GM12878 (cell line): ENCODE data around the gene SLC45A1. TPM values are rescaled to one million over a fixed set of nuclear protein-coding genes. Genes with fewer than 3 reads are reported as not detected.

ENCODE experiments used
- ATAC-seq: fragments of 200-7000 bp; cut with Tn5 transposase; 3 replicates; pipeline ENCODE4 v1.9.1; 2020; ENCODE audit warnings: mild to moderate bottlenecking, moderate library complexity
- BruUV-seq: library from RNA; stranded (reverse); fragments of 400-500 nt; replicated peaks from 2 replicates; lab custom pipeline; 2021; lab: Mats Ljungman, UMichigan
- CTCF ChIA-PET: fragments of 300-600 bp; sonication (Branson Sonifier 250); formaldehyde crosslinking; extraction: SDS; loops from one replicate; lab custom pipeline; 2021; ENCODE audit warnings: inconsistent platforms; lab: Yijun Ruan, JAX
- POLR2A ChIA-PET: fragments of 350-600 bp; formaldehyde crosslinking; extraction: SDS; loops from one replicate; lab custom pipeline; 2021; ENCODE audit warnings: inconsistent platforms; lab: Charles Lee
- RAD21 ChIA-PET: fragments of 300-600 bp; sonication (Branson Sonifier 250); formaldehyde crosslinking; loops from one replicate; lab custom pipeline; 2023; ENCODE audit warnings: antibody characterized with exemption; ENCODE audit not compliant: unreplicated experiment; lab: Charles Lee
- SMC1A ChIA-PET: fragments of 300-600 bp; sonication (Branson Sonifier 250); formaldehyde crosslinking; loops from one replicate; lab custom pipeline; 2023; ENCODE audit not compliant: unreplicated experiment, uncharacterized antibody; lab: Charles Lee
- DNase-seq: peaks from one replicate; pipeline ENCODE4 v3.0.0-alpha.2; 2011; ENCODE audit warnings: low read depth, low spot score
- FAIRE-seq: peaks from 3 replicates; lab custom pipeline; 2011; peaks lifted over from hg19 to GRCh38; lab: Jason Lieb, UNC
- H2AFZ ChIP-seq: 2 replicates; pipeline ENCODE4 v1.6.0; 2011; ENCODE audit warnings: low read depth, low read length, control low read depth; ENCODE audit not compliant: control insufficient read depth
- H3K27ac ChIP-seq: 2 replicates; pipeline ENCODE4 v1.5.1; 2011; ENCODE audit warnings: control low read depth; ENCODE audit not compliant: control insufficient read depth, insufficient read depth
- H3K27me3 ChIP-seq, 2 experiments: replicated peaks in 1 of 2; 2 replicates each; pipeline versions ENCODE4 v1.6.0 to v1.6.1; 2011; ENCODE audit warnings: low read length in 1 of 2; ENCODE audit not compliant: control insufficient read depth in 2 of 2, insufficient read depth in 2 of 2
- H3K36me3 ChIP-seq, 2 experiments: 2 replicates each; pipeline ENCODE4 v1.5.1; 2011; ENCODE audit warnings: low read length in 1 of 2; ENCODE audit not compliant: control insufficient read depth in 2 of 2, insufficient read depth in 2 of 2
- H3K4me1 ChIP-seq: 2 replicates; pipeline ENCODE4 v1.6.1; 2011; ENCODE audit warnings: mild to moderate bottlenecking, low read length, moderate library complexity, mixed read lengths; ENCODE audit not compliant: control insufficient read depth, insufficient read depth
- H3K4me2 ChIP-seq: 2 replicates; pipeline ENCODE4 v1.6.0; 2011; ENCODE audit warnings: control low read depth; ENCODE audit not compliant: control insufficient read depth, insufficient read depth
- H3K4me3 ChIP-seq: fragments of 200-600 bp; sonication (generic); 2 replicates; pipeline ENCODE4 v1.5.1; 2016
- H3K79me2 ChIP-seq: 2 replicates; pipeline ENCODE4 v1.6.0; 2011; ENCODE audit warnings: low read length; ENCODE audit not compliant: control insufficient read depth, insufficient read depth
- H3K9ac ChIP-seq: 2 replicates; pipeline ENCODE4 v1.8.0; 2011; ENCODE audit warnings: low read length, control low read depth, mixed read lengths; ENCODE audit not compliant: control insufficient read depth, insufficient read depth
- H3K9me3 ChIP-seq: replicated peaks from 3 replicates; pipeline ENCODE4 v1.5.1; 2011; ENCODE audit warnings: mild to moderate bottlenecking, low read length; ENCODE audit not compliant: control insufficient read depth, insufficient read depth
- H4K20me1 ChIP-seq: 2 replicates; pipeline ENCODE4 v1.6.0; 2011; ENCODE audit not compliant: control insufficient read depth, insufficient read depth
- CBX5 ChIP-seq: sonication (generic); IDR thresholded peaks from 2 replicates; pipeline ENCODE4 v1.6.1; 2016; ENCODE audit warnings: low read depth, moderate library complexity, mild to moderate bottlenecking, inconsistent platforms
- CREM ChIP-seq: IDR thresholded peaks from 2 replicates; pipeline ENCODE4 v1.6.1; 2014; ENCODE audit warnings: antibody characterized with exemption, low read depth
- ELK1 ChIP-seq: IDR thresholded peaks from 2 replicates; pipeline ENCODE4 v1.6.1; 2012; ENCODE audit warnings: low read depth, low read length, improper control_type of control experiment
- FOS ChIP-seq: IDR thresholded peaks from 3 replicates; pipeline ENCODE4 v1.6.1; 2011; ENCODE audit warnings: borderline replicate concordance; ENCODE audit not compliant: insufficient read length; ENCODE audit errors: extremely low read depth
- GATAD2B ChIP-seq: fragments of 450-650 bp; conservative IDR thresholded peaks from 2 replicates; pipeline ENCODE4 v1.6.1; 2017; ENCODE audit warnings: low read depth, mild to moderate bottlenecking, moderate library complexity
- HDAC2 ChIP-seq: fragments of 200-600 bp; sonication (generic); IDR thresholded peaks from 2 replicates; pipeline ENCODE4 v1.6.1; 2017
- HDGF ChIP-seq: fragments of 450-650 bp; IDR thresholded peaks from 2 replicates; pipeline ENCODE4 v1.6.1; 2016; ENCODE audit warnings: antibody characterized with exemption
- HSF1 ChIP-seq: fragments of 150-350 bp; IDR thresholded peaks from 2 replicates; pipeline ENCODE4 v1.6.1; 2014; ENCODE audit warnings: mild to moderate bottlenecking, low read depth, low read length
- IKZF1 ChIP-seq: fragments of 450-650 bp; conservative IDR thresholded peaks from 2 replicates; pipeline ENCODE4 v1.6.1; 2017; ENCODE audit warnings: antibody characterized with exemption, mild to moderate bottlenecking
- KLF5 ChIP-seq: fragments of 450-650 bp; IDR thresholded peaks from 2 replicates; pipeline ENCODE4 v1.6.1; 2014; ENCODE audit warnings: mild to moderate bottlenecking; ENCODE audit not compliant: partially characterized antibody
- NBN ChIP-seq: fragments of 450-650 bp; IDR thresholded peaks from 2 replicates; pipeline ENCODE4 v1.6.1; 2016
- NFIC ChIP-seq: IDR thresholded peaks from 2 replicates; pipeline ENCODE4 v1.6.1; 2012; ENCODE audit warnings: low read depth, mild to moderate bottlenecking, inconsistent platforms, low read length, moderate library complexity
- NFXL1 ChIP-seq: fragments of 450-650 bp; IDR thresholded peaks from 2 replicates; pipeline ENCODE4 v1.6.1; 2017; ENCODE audit warnings: antibody characterized with exemption, mild to moderate bottlenecking, borderline replicate concordance
- POLR2A ChIP-seq: IDR thresholded peaks from 2 replicates; pipeline ENCODE4 v1.6.1; 2011; ENCODE audit warnings: low read depth, mild to moderate bottlenecking, low read length
- RBBP5 ChIP-seq: fragments of 200-600 bp; sonication (generic); conservative IDR thresholded peaks from 2 replicates; pipeline ENCODE4 v1.6.1; 2016
- SIN3A ChIP-seq: IDR thresholded peaks from 2 replicates; pipeline ENCODE4 v1.6.1; 2012; ENCODE audit warnings: low read depth, low read length, improper control_type of control experiment
- ZNF274 ChIP-seq: IDR thresholded peaks from one replicate; pipeline ENCODE4 v1.8.0; 2011; ENCODE audit not compliant: insufficient read length, insufficient read depth
- WGBS: methylation state at CpG from one replicate; pipeline ENCODE4 v1.1.6; 2016; ENCODE audit warnings: low lambda C conversion rate; ENCODE audit not compliant: insufficient replicate concordance, insufficient coverage; ENCODE audit errors: missing lambda C conversion rate; 5-methylcytosine and 5-hydroxymethylcytosine counted together
- in situ Hi-C: fragments of 300-500 bp; cut with MboI; formaldehyde crosslinking; loops from 9 replicates; pipeline ENCODE4 v1.14.3; 2018; ENCODE audit warnings: mixed read lengths
- intact Hi-C: fragments of 100-400 bp; cut with micrococcal nuclease; formaldehyde crosslinking; loops from one replicate; pipeline ENCODE4 v1.14.2; 2022; ENCODE audit not compliant: unreplicated experiment
- polyA plus RNA-seq, 11 experiments: library from polyadenylated mRNA; depleted of rRNA in 4 of 11; unstranded in 6 of 11; stranded (reverse) in 5 of 11; fragments of >200 nt; fragmentation: Nextera tagmentation in 4 of 11; fragmentation: Illumina TruSeq in 1 of 11; extraction: Ambion mirVana in 4 of 11; extraction: Trizol in 1 of 11; gene quantifications; 1 replicate in 1 of 11; 2 replicates in 10 of 11; pipeline versions ENCODE4 v1.2.1 to v1.2.3, GENCODE V29; 2011 to 2016; ENCODE audit warnings: inconsistent platforms in 2 of 11, missing spikeins in 2 of 11, low read depth in 1 of 11
- total RNA-seq, 4 experiments: library from RNA; depleted of rRNA in 3 of 4; stranded (reverse); fragments of >200 nt in 3 of 4; fragmentation: Illumina TruSeq in 1 of 4; extraction: Trizol in 1 of 4; gene quantifications; 2 replicates each; pipeline versions ENCODE4 v1.2.1 to v1.2.3, GENCODE V29; 2013 to 2021

SLC45A1 gene
- total and polyA plus RNA-seq, 10 of the 15 experiments (the other 5 are each of a cell fraction or from before 2014, with no cell fraction given), result 0.07 to 0.23 (median 0.13) TPM; not detected in 6

GRCh38 chr1:8352886-8353785 is 35.2 kb downstream of the SLC45A1 start:
- intact Hi-C loops, result no loop called here

More at GRCh38 chr1:8352886-8353785, 35.2 kb downstream of the SLC45A1 start:
- POLR2A ChIA-PET, result no interaction called here
- no peaks in the 10 kb centered on the region for H3K4me1 ChIP-seq
- no peaks in the 10 kb centered on the region for H4K20me1 ChIP-seq
- no peak overlapping the region for H3K4me3 ChIP-seq
- FAIRE-seq (no peak), DNase-seq (no peak), ATAC-seq (no peak)
- RAD21 ChIA-PET, result interaction anchor here (1.3 kb wide), 1 partner anchor 374 kb away, joined by 3 read pairs; no protein-coding TSS in a partner anchor
- H3K4me2 ChIP-seq, result no peak overlapping the region
- H3K27ac ChIP-seq, result no peak overlapping the region
- TF ChIP-seq FOS (no peak), ELK1 (no peak), RBBP5 (no peak), HDAC2 (no peak), NBN (no peak), IKZF1 (no peak), POLR2A (no peak), KLF5 (no peak), SIN3A (no peak), CBX5 (no peak), NFIC (no peak), CREM (no peak), HDGF (no peak), NFXL1 (no peak), GATAD2B (no peak), HSF1 (no peak), ZNF274 (no peak)
- BruUV-seq, result no TSS peak
- SMC1A ChIA-PET, result no interaction called here
- WGBS, result 89% methylated on average over 19 of the region's 21 CpGs
- peaks cover 13 to 32% of the 10 kb centered on the region in 2 experiments for H3K36me3 ChIP-seq
- no peaks in the 10 kb centered on the region for H3K27me3 ChIP-seq
- H2AFZ ChIP-seq, result no peak overlapping the region
- H3K79me2 ChIP-seq, result no peaks in the 10 kb centered on the region
- H3K9me3 ChIP-seq, result no peaks in the 10 kb centered on the region
- CTCF ChIA-PET, result interaction anchor here (0.6 to 1.8 kb wide), 5 partner anchors 322 to 378 kb away, joined by 3 to 8 read pairs (median 4); no protein-coding TSS in a partner anchor
- in situ Hi-C loops, result no loop called here
- H3K9ac ChIP-seq, result no peak overlapping the region
